ENCODE results near the gene FNDC7. TPM values are rescaled to one million over a fixed set of nuclear protein-coding genes. Genes with fewer than 3 reads are reported as not detected.

Gene FNDC7
- total and polyA plus RNA-seq, 10 of the 15 experiments (the other 5 are each of a cell fraction or from before 2014, with no cell fraction given): not detected

GRCh38 chr1:108767708-108768107 lies 55.0 kb downstream of the FNDC7 start:
- POLR2A ChIA-PET: interaction anchor here (0.6 to 1.4 kb wide), 3 partner anchors 13 to 27 kb away, joined by 3 to 6 read pairs (median 3); no protein-coding TSS in a partner anchor
- no peaks in the 10 kb centered on the region for H3K9me3 ChIP-seq (replicated peaks; ENCODE audit: control insufficient read depth, insufficient read depth, low read length)
- CTCF ChIA-PET: no interaction called here
- no peaks in the 10 kb centered on the region for H3K4me1 ChIP-seq (ENCODE audit: control insufficient read depth, insufficient read depth, low read length)
- TF ChIP-seq E2F8 (IDR thresholded peaks at IDR 0.05; ENCODE audit: low read depth, partially characterized antibody) (no peak), LARP7 (IDR thresholded peaks at IDR 0.05) (no peak), FOXK2 (IDR thresholded peaks at IDR 0.05) (no peak), IRF4 (IDR thresholded peaks at IDR 0.05; ENCODE audit: low read depth, low read length) (no peak), MYC (IDR thresholded peaks at IDR 0.05; ENCODE audit: insufficient read depth, insufficient read length, insufficient replicate concordance, low read length, severe bottlenecking) (no peak), RAD21 (IDR thresholded peaks at IDR 0.05; ENCODE audit: insufficient read depth, low read depth, low read length) (no peak), ZNF24 (IDR thresholded peaks at IDR 0.05) (no peak), PKNOX1 (IDR thresholded peaks at IDR 0.05) (no peak), TBL1XR1 (IDR thresholded peaks at IDR 0.05; ENCODE audit: low read depth, low read length) (no peak), RUNX3 (IDR thresholded peaks at IDR 0.05; ENCODE audit: low read length) (no peak), ATF2 (IDR thresholded peaks at IDR 0.05; ENCODE audit: low read length) (no peak)
- TF ChIP-seq, protein P1, sequence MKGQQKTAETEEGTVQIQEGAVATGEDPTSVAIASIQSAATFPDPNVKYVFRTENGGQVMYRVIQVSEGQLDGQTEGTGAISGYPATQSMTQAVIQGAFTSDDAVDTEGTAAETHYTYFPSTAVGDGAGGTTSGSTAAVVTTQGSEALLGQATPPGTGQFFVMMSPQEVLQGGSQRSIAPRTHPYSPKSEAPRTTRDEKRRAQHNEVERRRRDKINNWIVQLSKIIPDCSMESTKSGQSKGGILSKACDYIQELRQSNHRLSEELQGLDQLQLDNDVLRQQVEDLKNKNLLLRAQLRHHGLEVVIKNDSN (IDR thresholded peaks at IDR 0.05; ENCODE audit: borderline replicate concordance, extremely low read length, insufficient read depth, low read depth, low read length): no peak
- no peak overlapping the region for H3K9ac ChIP-seq (ENCODE audit: control insufficient read depth, insufficient read depth, low read length)
- ATAC-seq: no peak
- BruUV-seq (replicated peaks): no TSS peak
- no peak overlapping the region for H3K27ac ChIP-seq (ENCODE audit: control insufficient read depth, insufficient read depth)
- H3K4me2 ChIP-seq (ENCODE audit: control insufficient read depth, insufficient read depth): no peak overlapping the region
- RAD21 ChIA-PET (ENCODE audit: unreplicated experiment): interaction anchor here (1.0 kb wide), 1 partner anchor 17 kb away, joined by 3 read pairs; no protein-coding TSS in a partner anchor
- FAIRE-seq: no peak
- H3K27me3 ChIP-seq (replicated peaks in 1 of 2; ENCODE audit: control insufficient read depth in 2 of 2, insufficient read depth in 2 of 2, low read length in 1 of 2): no peaks in the 10 kb centered on the region
- no peak overlapping the region for H3K4me3 ChIP-seq
- SMC1A ChIA-PET (ENCODE audit: uncharacterized antibody, unreplicated experiment): no interaction called here
- in situ Hi-C loops (cut with MboI) (no loop called here), intact Hi-C loops (cut with micrococcal nuclease; ENCODE audit: unreplicated experiment) (no loop called here)
- no peak overlapping the region for H2AFZ ChIP-seq (ENCODE audit: control insufficient read depth, low read depth, low read length)
- 88% methylated on average over 3 of the region's 3 CpGs for WGBS (ENCODE audit: insufficient coverage, insufficient replicate concordance, low lambda C conversion rate, missing lambda C conversion rate)
- no peaks in the 10 kb centered on the region for H4K20me1 ChIP-seq (ENCODE audit: control insufficient read depth, insufficient read depth)
- no peak for DNase-seq (ENCODE audit: low read depth, low spot score)
- H3K79me2 ChIP-seq (ENCODE audit: control insufficient read depth, insufficient read depth, low read length): no peaks in the 10 kb centered on the region
- H3K36me3 ChIP-seq (ENCODE audit: control insufficient read depth in 2 of 2, insufficient read depth in 2 of 2, low read length in 1 of 2): peaks cover 0 to 5% of the 10 kb centered on the region in 2 experiments; a peak in 3 of 4 replicates
